Stimulated activated effector memory CD8-positive, alpha-beta T cell treated with anti-CD3 and anti-CD28 coated beads, Interleukin-12 subunit alpha, Interleukin-12 subunit beta, amount 100 ng/mL, for 72 hours (primary cell): Measurements from ENCODE around the gene NETO1.

ENCODE experiments used
- ATAC-seq: fragments of 150-1000 bp; cut with Tn5 transposase; 2 replicates; pipeline ENCODE4 v1.10.0; 2021
- DNase-seq, 2 donors: peaks; one replicate each; pipeline ENCODE4 v3.0.0; 2021 to 2022; ENCODE audit warnings: low spot score in 2 of 2
- H3K27ac Mint-ChIP-seq: one replicate; pipeline ENCODE4 v1.8.0; 2022; ENCODE audit warnings: mild to moderate bottlenecking, mixed read lengths
- H3K36me3 Mint-ChIP-seq: one replicate; pipeline ENCODE4 v1.8.0; 2022; ENCODE audit warnings: mild to moderate bottlenecking, mixed read lengths
- H3K4me1 Mint-ChIP-seq: one replicate; pipeline ENCODE4 v1.8.0; 2022; ENCODE audit warnings: mixed read lengths
- H3K4me3 Mint-ChIP-seq: one replicate; pipeline ENCODE4 v1.8.0; 2022; ENCODE audit warnings: mild to moderate bottlenecking, mixed read lengths
- H3K9me3 Mint-ChIP-seq: one replicate; pipeline ENCODE4 v1.8.0; 2022; ENCODE audit warnings: mixed read lengths

The NETO1 gene

GRCh38 chr18:72720116-72720515 is 147.7 kb downstream of the NETO1 start:
- Mint-ChIP-seq H3K4me3 (no peak overlapping the region), H3K27ac (no peak overlapping the region), H3K9me3 (peaks cover 18% of the 10 kb centered on the region), H3K4me1 (no peaks in the 10 kb centered on the region), H3K36me3 (no peaks in the 10 kb centered on the region)
- no peak for ATAC-seq
- DNase-seq = no peak

- ATAC-seq = no peak
- no peak for DNase-seq
- no peak overlapping the region for H3K27ac Mint-ChIP-seq
Measured at GRCh38 chr18:72704202-72704601, 163.6 kb downstream of the NETO1 start.

GRCh38 chr18:72700961-72701710 is 166.7 kb downstream of the NETO1 start:
- Mint-ChIP-seq H3K36me3 (no peaks in the 10 kb centered on the region), H3K9me3 (peaks cover 9% of the 10 kb centered on the region), H3K27ac (no peak overlapping the region), H3K4me3 (no peak overlapping the region), H3K4me1 (no peaks in the 10 kb centered on the region)
- ATAC-seq = no peak
- no peak for DNase-seq

More at GRCh38 chr18:72704202-72704601, 163.6 kb downstream of the NETO1 start:
- H3K4me1 Mint-ChIP-seq = no peaks in the 10 kb centered on the region
- peaks cover 5% of the 10 kb centered on the region for H3K9me3 Mint-ChIP-seq
- no peak overlapping the region for H3K4me3 Mint-ChIP-seq
- H3K36me3 Mint-ChIP-seq = no peaks in the 10 kb centered on the region

- H3K36me3 Mint-ChIP-seq = no peaks in the 10 kb centered on the region
- no peak for ATAC-seq
- H3K9me3 Mint-ChIP-seq = peaks cover 8% of the 10 kb centered on the region
Measured at GRCh38 chr18:72697706-72698105, 170.1 kb downstream of the NETO1 start.

GRCh38 chr18:72692595-72692994 is 175.2 kb downstream of the NETO1 start:
- DNase-seq = no peak
- ATAC-seq = no peak
- peaks cover 9% of the 10 kb centered on the region for H3K9me3 Mint-ChIP-seq

More at GRCh38 chr18:72697706-72698105, 170.1 kb downstream of the NETO1 start:
- Mint-ChIP-seq H3K4me3 (no peak overlapping the region), H3K4me1 (no peaks in the 10 kb centered on the region), H3K27ac (no peak overlapping the region)
- DNase-seq = no peak

More at GRCh38 chr18:72692595-72692994, 175.2 kb downstream of the NETO1 start:
- Mint-ChIP-seq H3K4me1 (no peaks in the 10 kb centered on the region), H3K27ac (no peak overlapping the region), H3K4me3 (no peak overlapping the region), H3K36me3 (no peaks in the 10 kb centered on the region)
